ENCODE results near the gene LANCL2. TPM values are rescaled to one million over a fixed set of nuclear protein-coding genes. Genes with fewer than 3 reads are reported as not detected.

Gene LANCL2
- 10 to 100 TPM in 1 of 2 donors, 1 to 10 TPM in 1; 6.8 to 11.7 TPM for polyA plus RNA-seq

DNA sequence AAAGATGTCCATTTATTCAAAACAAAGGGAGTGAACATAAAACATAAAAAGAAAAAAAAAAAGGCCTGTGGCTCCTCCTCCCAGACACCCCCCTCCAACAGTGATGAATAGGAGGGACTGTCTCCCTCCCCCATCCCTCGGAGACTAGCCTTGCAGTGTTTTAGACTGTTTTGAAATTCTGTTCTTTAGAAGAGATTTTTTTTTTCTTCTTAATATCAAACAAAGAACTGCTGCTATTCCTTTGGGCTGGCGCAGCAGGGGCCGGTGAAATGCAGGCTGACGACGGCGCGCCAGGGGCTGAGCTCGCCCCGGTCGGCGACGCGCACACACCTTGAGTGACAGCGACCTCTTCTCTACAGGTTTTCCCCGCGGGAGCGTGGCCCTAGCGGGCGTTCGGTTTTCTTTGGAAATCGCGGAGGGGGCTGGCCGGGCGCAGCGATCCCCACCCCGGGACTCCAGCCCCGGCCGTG is at the start of gene LANCL2:
Gene LANCL2 (plus strand): TSS at position 133 of the 470 bp plus-strand sequence. CDS start 689 bp downstream, outside the sequence.
- no peaks in the 10 kb centered on the region for H3K9me3 ChIP-seq (ENCODE audit: control insufficient read depth in 2 of 2, insufficient read depth in 1 of 2, low read depth in 1 of 2, low read length in 1 of 2)
- WGBS, 2 donors: 1% methylated on average over 28 of the region's 28 CpGs
- peak within 1 kb of the TSS; percentile 92 to 93 for H3K4me3 ChIP-seq (ENCODE audit: low read depth in 1 of 2, low read length in 2 of 2)
- peak within 1 kb of the TSS; percentile 93 to 98 for H3K27ac ChIP-seq (ENCODE audit: low read depth in 2 of 2, low read length in 1 of 2)
- peaks cover 0 to 5% of the 10 kb centered on the region in 2 donors for H3K4me1 ChIP-seq (ENCODE audit: control insufficient read depth in 2 of 2, insufficient read depth in 2 of 2, low read length in 1 of 2)
- H3K27me3 ChIP-seq (ENCODE audit: control insufficient read depth in 1 of 2, insufficient read depth in 2 of 2, low read length in 2 of 2): no peaks in the 10 kb centered on the region
- no peaks in the 10 kb centered on the region for H3K36me3 ChIP-seq (ENCODE audit: control insufficient read depth in 2 of 2, insufficient read depth in 2 of 2, low read length in 1 of 2)

GRCh38 chr7:55325371-55325792 is 39.8 kb upstream of the LANCL2 start:
- H3K4me1 ChIP-seq (ENCODE audit: control insufficient read depth in 2 of 2, insufficient read depth in 2 of 2, low read length in 1 of 2): no peaks in the 10 kb centered on the region

GRCh38 chr7:55326081-55326835 is 38.9 kb upstream of the LANCL2 start:
- 60 to 62% methylated on average over 11 of the region's 11 CpGs for WGBS, 2 donors
- Histone ChIP-seq H3K9me3 (ENCODE audit: control insufficient read depth in 2 of 2, insufficient read depth in 1 of 2, low read depth in 1 of 2, low read length in 1 of 2) (no peaks in the 10 kb centered on the region), H3K27me3 (ENCODE audit: control insufficient read depth in 1 of 2, insufficient read depth in 2 of 2, low read length in 2 of 2) (no peaks in the 10 kb centered on the region), H3K27ac (ENCODE audit: low read depth in 2 of 2, low read length in 1 of 2) (no peak overlapping the region), H3K4me1 (ENCODE audit: control insufficient read depth in 2 of 2, insufficient read depth in 2 of 2, low read length in 1 of 2) (no peaks in the 10 kb centered on the region), H3K36me3 (ENCODE audit: control insufficient read depth in 2 of 2, insufficient read depth in 2 of 2, low read length in 1 of 2) (no peaks in the 10 kb centered on the region), H3K4me3 (ENCODE audit: low read depth in 1 of 2, low read length in 2 of 2) (no peak overlapping the region)

More at GRCh38 chr7:55325371-55325792, 39.8 kb upstream of the LANCL2 start:
- Histone ChIP-seq H3K4me3 (ENCODE audit: low read depth in 1 of 2, low read length in 2 of 2) (no peak overlapping the region), H3K27ac (ENCODE audit: low read depth in 2 of 2, low read length in 1 of 2) (no peak overlapping the region), H3K36me3 (ENCODE audit: control insufficient read depth in 2 of 2, insufficient read depth in 2 of 2, low read length in 1 of 2) (no peaks in the 10 kb centered on the region), H3K27me3 (ENCODE audit: control insufficient read depth in 1 of 2, insufficient read depth in 2 of 2, low read length in 2 of 2) (no peaks in the 10 kb centered on the region), H3K9me3 (ENCODE audit: control insufficient read depth in 2 of 2, insufficient read depth in 1 of 2, low read depth in 1 of 2, low read length in 1 of 2) (no peaks in the 10 kb centered on the region)
- 33 to 46% methylated on average over 5 of the region's 5 CpGs for WGBS, 2 donors

DNA sequence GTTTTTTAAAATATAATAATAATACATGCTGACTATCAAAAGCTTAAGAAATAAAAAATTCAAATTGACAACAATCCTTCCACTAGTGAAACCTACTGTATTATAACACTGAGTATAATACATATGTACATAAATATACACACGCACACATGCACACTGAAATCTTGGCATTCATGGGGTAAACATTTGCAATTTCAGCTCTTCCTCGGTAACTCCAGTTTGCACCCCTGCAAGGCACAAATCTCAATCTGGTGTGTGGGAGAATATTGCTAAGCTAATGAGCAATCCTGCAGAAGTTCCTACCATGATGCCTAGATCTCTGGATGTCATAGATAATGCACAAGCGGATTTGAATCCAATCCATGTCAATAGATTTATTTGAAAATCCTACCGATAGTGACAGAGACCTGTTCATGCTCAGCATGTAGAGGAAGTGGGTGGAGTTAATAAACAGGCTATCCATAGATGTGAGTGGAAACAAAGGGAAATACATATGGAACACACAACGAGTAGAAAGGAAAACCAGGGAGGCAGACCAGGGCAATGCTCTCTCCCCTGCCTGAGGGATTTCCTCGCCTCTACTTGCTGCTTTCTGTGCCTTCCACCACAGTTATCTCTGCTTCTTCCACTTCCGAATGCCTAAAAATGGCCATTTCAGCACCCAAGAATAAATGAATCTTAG is 38.1 kb upstream of the LANCL2 start:
- Histone ChIP-seq H3K9me3 (ENCODE audit: control insufficient read depth in 2 of 2, insufficient read depth in 1 of 2, low read depth in 1 of 2, low read length in 1 of 2) (no peaks in the 10 kb centered on the region), H3K4me3 (ENCODE audit: low read depth in 1 of 2, low read length in 2 of 2) (no peak overlapping the region), H3K4me1 (ENCODE audit: control insufficient read depth in 2 of 2, insufficient read depth in 2 of 2, low read length in 1 of 2) (no peaks in the 10 kb centered on the region), H3K27ac (ENCODE audit: low read depth in 2 of 2, low read length in 1 of 2) (no peak overlapping the region), H3K27me3 (ENCODE audit: control insufficient read depth in 1 of 2, insufficient read depth in 2 of 2, low read length in 2 of 2) (no peaks in the 10 kb centered on the region), H3K36me3 (ENCODE audit: control insufficient read depth in 2 of 2, insufficient read depth in 2 of 2, low read length in 1 of 2) (no peaks in the 10 kb centered on the region)
- WGBS, 2 donors: 76 to 81% methylated on average over 7 of the region's 7 CpGs

DNA sequence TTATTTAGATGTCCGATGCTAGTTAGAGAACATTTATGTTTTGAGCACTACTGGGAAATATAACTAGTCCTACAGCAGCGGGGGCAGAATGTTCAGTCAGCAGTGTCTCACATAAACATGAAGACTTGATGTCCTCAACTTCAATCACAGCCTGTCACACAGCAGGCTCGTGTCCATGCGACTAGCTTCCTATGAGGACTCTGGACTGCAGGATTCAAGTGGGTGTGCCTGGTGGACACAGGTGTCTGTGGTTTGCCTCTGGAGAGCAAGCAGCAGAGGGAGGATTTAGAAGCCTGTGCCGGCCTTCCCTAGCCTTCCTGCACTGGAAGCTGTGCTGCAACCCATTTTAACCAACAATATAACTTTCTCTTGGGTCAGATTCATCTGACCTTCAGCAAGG is 30.0 kb upstream of the LANCL2 start:
- Histone ChIP-seq H3K27me3 (ENCODE audit: control insufficient read depth in 1 of 2, insufficient read depth in 2 of 2, low read length in 2 of 2) (no peaks in the 10 kb centered on the region), H3K4me3 (ENCODE audit: low read depth in 1 of 2, low read length in 2 of 2) (no peak overlapping the region), H3K4me1 (ENCODE audit: control insufficient read depth in 2 of 2, insufficient read depth in 2 of 2, low read length in 1 of 2) (no peaks in the 10 kb centered on the region), H3K36me3 (ENCODE audit: control insufficient read depth in 2 of 2, insufficient read depth in 2 of 2, low read length in 1 of 2) (no peaks in the 10 kb centered on the region), H3K9me3 (ENCODE audit: control insufficient read depth in 2 of 2, insufficient read depth in 1 of 2, low read depth in 1 of 2, low read length in 1 of 2) (no peaks in the 10 kb centered on the region), H3K27ac (ENCODE audit: low read depth in 2 of 2, low read length in 1 of 2) (no peak overlapping the region)
- WGBS, 2 donors: 81 to 84% methylated on average over 5 of the region's 5 CpGs

GRCh38 chr7:55335786-55336185 is 29.4 kb upstream of the LANCL2 start:
- no peaks in the 10 kb centered on the region for H3K4me1 ChIP-seq (ENCODE audit: control insufficient read depth in 2 of 2, insufficient read depth in 2 of 2, low read length in 1 of 2)
- H3K36me3 ChIP-seq (ENCODE audit: control insufficient read depth in 2 of 2, insufficient read depth in 2 of 2, low read length in 1 of 2): no peaks in the 10 kb centered on the region
- 75 to 76% methylated on average over 5 of the region's 5 CpGs for WGBS, 2 donors
- no peaks in the 10 kb centered on the region for H3K9me3 ChIP-seq (ENCODE audit: control insufficient read depth in 2 of 2, insufficient read depth in 1 of 2, low read depth in 1 of 2, low read length in 1 of 2)
- H3K27ac ChIP-seq (ENCODE audit: low read depth in 2 of 2, low read length in 1 of 2): no peak overlapping the region
- no peak overlapping the region for H3K4me3 ChIP-seq (ENCODE audit: low read depth in 1 of 2, low read length in 2 of 2)
- no peaks in the 10 kb centered on the region for H3K27me3 ChIP-seq (ENCODE audit: control insufficient read depth in 1 of 2, insufficient read depth in 2 of 2, low read length in 2 of 2)

GRCh38 chr7:55336540-55336939 is 28.6 kb upstream of the LANCL2 start:
- Histone ChIP-seq H3K27me3 (ENCODE audit: control insufficient read depth in 1 of 2, insufficient read depth in 2 of 2, low read length in 2 of 2) (no peaks in the 10 kb centered on the region), H3K4me3 (ENCODE audit: low read depth in 1 of 2, low read length in 2 of 2) (no peak overlapping the region), H3K27ac (ENCODE audit: low read depth in 2 of 2, low read length in 1 of 2) (no peak overlapping the region), H3K9me3 (ENCODE audit: control insufficient read depth in 2 of 2, insufficient read depth in 1 of 2, low read depth in 1 of 2, low read length in 1 of 2) (no peaks in the 10 kb centered on the region), H3K36me3 (ENCODE audit: control insufficient read depth in 2 of 2, insufficient read depth in 2 of 2, low read length in 1 of 2) (no peaks in the 10 kb centered on the region), H3K4me1 (ENCODE audit: control insufficient read depth in 2 of 2, insufficient read depth in 2 of 2, low read length in 1 of 2) (no peaks in the 10 kb centered on the region)
- WGBS, 2 donors: 43 to 59% methylated on average over 3 of the region's 3 CpGs

DNA sequence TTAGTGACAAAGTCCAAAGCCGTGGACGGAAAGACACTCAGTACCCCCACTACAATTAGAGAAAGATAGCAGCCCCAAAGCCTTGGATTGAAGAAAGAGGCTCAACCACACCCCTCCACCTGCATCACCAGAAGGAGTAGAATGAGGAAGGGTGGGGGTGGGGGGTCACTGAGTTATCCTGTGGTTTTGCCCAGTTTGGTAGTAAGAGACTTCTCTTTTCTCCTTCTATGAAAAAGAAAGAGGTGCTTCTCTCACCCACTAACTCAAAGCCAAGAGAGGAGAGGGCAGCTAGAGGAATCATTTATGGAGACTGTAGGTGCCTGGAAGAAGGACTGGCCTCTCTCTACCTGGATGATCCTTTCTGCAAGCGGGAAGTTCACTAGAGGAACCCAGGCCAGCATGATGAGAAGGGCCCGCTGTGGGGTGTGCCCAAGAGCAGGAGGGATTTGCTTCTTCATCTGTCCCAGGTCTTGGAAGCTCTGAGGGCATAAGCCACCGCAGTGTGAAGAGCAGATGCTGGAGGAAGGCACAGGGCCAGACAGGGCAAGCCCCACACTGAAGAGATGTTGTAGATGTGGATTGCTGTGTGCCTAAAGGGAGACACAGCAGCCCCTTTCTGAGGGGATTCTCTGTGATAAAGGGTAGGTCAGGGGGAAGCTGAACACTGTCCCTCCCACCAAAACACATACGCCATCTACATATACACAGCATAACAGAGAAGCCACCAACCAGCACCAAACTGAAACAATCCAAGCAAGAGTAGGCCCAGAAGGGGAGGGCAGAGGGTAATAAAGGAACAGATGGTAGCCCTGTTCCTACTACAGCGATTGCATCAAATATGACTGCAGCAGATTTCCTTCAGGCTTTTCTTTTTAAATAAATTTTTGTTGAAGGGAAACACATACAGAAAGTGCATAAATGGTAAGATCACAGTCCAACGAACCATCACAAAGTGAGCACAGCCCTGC is 25.8 kb upstream of the LANCL2 start:
- no peaks in the 10 kb centered on the region for H3K4me1 ChIP-seq (ENCODE audit: control insufficient read depth in 2 of 2, insufficient read depth in 2 of 2, low read length in 1 of 2)
- H3K36me3 ChIP-seq (ENCODE audit: control insufficient read depth in 2 of 2, insufficient read depth in 2 of 2, low read length in 1 of 2): no peaks in the 10 kb centered on the region
- no peak overlapping the region for H3K27ac ChIP-seq (ENCODE audit: low read depth in 2 of 2, low read length in 1 of 2)
- peaks cover 0 to 4% of the 10 kb centered on the region in 2 donors for H3K9me3 ChIP-seq (ENCODE audit: control insufficient read depth in 2 of 2, insufficient read depth in 1 of 2, low read depth in 1 of 2, low read length in 1 of 2)
- H3K4me3 ChIP-seq (ENCODE audit: low read depth in 1 of 2, low read length in 2 of 2): no peak overlapping the region
- WGBS, 2 donors: 78 to 81% methylated on average over 8 of the region's 8 CpGs
- H3K27me3 ChIP-seq (ENCODE audit: control insufficient read depth in 1 of 2, insufficient read depth in 2 of 2, low read length in 2 of 2): no peaks in the 10 kb centered on the region

- H3K4me1 ChIP-seq (ENCODE audit: control insufficient read depth in 2 of 2, insufficient read depth in 2 of 2, low read length in 1 of 2): no peaks in the 10 kb centered on the region
- WGBS, 2 donors: 91 to 93% methylated on average over 27 of the region's 27 CpGs
- H3K4me3 ChIP-seq (ENCODE audit: low read depth in 1 of 2, low read length in 2 of 2): no peak overlapping the region
- H3K36me3 ChIP-seq (ENCODE audit: control insufficient read depth in 2 of 2, insufficient read depth in 2 of 2, low read length in 1 of 2): no peaks in the 10 kb centered on the region
- H3K9me3 ChIP-seq (ENCODE audit: control insufficient read depth in 2 of 2, insufficient read depth in 1 of 2, low read depth in 1 of 2, low read length in 1 of 2): peaks cover 0 to 8% of the 10 kb centered on the region in 2 donors
- no peaks in the 10 kb centered on the region for H3K27me3 ChIP-seq (ENCODE audit: control insufficient read depth in 1 of 2, insufficient read depth in 2 of 2, low read length in 2 of 2)
- H3K27ac ChIP-seq (ENCODE audit: low read depth in 2 of 2, low read length in 1 of 2): no peak overlapping the region
These were observed 22.8 kb upstream of the LANCL2 start for GRCh38 chr7:55342216-55342871.
